Stimulated activated CD8-positive, alpha-beta memory T cell treated with anti-CD3 and anti-CD28 coated beads, Interleukin-7, amount 100 ng/mL, for 1 hour (primary cell): ENCODE measurements around the gene ANKFY1.
"Not testable (repeated sequence)": the region's sequence is repeated elsewhere in the genome, so short reads cannot be mapped to it uniquely, and the experiment has no call there.

ENCODE experiments used
- DNase-seq, 2 donors: peaks; one replicate each; pipeline ENCODE4 v3.0.0-alpha.2; 2020; ENCODE audit warnings: low read depth in 2 of 2

Gene ANKFY1

DNA sequence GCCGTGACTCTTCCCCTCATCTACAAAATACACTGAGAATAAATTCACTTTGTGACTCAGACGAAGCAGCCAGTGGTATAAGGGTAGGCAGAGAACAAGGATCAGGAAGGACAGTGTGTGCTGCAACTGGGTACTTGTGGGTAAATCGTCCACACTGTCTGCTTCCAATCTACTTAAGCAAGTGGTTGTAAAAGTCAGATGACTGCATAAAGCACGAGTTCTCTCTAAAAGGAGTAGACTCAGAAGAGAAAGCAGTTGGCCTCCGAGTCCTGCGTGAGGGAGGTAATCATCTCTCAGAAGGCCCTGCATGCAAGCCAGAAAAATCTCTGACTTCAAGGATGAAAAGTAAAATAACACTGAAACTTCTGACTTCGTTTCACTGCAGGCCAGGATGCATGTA lies 43.1 kb downstream of the ANKFY1 start:
- DNase-seq = no peak

DNA sequence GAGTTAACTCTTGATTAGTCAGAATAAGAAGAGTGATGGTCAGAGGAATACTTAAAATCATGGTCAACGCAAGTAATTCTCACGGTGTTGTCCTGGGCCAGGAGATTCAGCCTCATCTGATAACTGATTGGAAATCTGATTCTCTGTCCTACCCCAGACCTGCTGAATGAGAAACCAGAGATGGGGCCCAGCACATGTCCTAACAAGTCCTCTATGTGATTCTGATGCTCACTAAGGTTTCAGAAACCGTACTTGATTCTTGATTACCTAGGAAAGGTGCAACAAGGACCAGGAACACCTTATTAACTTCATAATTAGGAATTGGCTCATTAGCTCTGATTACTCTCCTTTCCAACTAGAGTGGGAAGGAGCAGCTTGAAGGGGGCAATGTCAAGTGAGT lies 44.5 kb downstream of the ANKFY1 start:
- DNase-seq = no peak

DNA sequence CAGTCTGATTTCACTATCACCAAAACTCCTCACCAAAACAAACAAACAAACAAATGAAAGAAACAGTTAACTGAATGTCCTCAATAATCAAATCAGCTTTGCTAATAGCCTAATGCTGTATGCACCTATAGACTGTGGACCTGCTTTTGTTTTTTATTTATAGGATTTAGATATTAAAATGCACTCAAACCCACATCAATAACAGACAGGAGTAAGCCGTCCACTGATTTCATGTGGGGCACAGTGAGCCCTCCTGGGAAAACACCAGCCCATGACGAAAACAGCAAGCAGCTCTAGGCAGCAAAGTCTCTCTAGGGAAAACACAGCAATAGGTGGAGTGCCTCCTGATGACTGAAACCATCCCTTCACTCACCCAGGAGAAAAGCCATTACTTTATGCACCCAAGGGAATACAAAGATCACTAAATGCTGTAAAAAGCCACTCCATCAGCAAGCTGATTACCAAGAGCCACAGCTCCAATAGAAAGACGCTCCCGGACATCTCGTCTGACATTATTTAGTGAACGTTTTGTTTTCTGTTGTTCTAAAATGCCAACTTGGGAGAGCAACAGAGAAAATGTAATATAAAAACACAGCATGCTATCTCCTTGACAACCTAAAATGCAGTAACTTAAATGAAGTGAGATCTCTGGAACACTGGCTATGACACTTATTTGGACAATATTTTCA lies 47.8 kb downstream of the ANKFY1 start:
- no peak for DNase-seq

GRCh38 chr17:4214157-4214556 lies 49.6 kb downstream of the ANKFY1 start:
- DNase-seq = no peak

DNA sequence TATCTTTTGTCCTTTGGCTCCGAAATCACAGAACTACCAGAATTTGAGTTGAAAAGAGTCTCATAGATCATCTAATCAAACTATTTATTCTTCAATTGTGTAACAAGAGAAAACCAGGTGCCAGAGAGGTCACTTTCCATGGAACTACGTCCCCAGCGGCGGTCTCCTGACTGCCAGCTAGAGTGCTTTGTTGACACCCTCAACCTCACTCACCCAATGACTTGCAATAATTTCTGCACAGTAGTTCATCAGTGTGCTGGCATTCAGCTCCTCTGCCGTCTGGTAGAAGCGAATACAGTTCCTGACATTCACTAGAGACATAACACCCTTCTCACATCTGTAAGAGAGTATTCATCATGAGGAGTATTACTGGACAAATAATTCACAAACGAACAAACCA lies 54.2 kb downstream of the ANKFY1 start:
- no peak for DNase-seq

DNA sequence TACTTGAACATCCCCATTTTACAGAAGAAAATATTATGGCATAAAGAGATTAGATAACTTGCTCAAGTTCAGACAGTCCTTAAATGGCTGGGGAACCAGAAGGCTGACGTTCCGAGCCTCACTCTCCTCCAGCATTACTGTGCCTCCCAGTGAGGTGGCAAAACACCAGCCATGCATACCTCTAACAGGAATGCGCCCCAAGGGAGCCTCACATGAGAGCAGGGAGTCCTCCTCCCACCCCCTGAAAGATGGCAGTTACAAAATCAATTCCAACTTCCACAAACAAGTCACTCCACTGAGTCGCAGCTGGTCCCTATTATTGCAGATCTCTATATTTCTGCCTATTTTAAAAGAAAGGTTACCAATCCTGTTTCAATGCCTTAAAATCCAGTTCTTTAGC lies 55.5 kb downstream of the ANKFY1 start:
- no peak for DNase-seq

- no peak for DNase-seq
Observed at GRCh38 chr17:4206962-4207361, 56.8 kb downstream of the ANKFY1 start.

DNA sequence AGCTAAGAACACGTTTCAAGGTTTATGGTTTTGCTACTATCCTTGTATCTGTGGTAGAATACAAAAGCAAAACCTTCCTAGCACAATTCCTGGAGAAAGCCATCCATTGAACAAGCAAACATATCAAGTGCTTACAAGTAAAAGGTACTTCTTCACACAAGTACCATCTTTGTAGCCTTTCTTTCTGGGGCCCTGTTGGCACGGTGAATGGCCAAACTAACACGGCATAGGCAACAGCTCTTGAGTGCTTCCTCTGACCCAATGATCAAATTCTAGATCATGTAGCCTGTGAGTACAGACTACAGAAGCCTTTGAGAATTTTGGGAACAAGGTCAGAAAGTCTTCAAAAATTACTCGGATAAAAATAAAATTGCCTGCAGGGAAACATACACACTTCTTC lies 57.9 kb downstream of the ANKFY1 start:
- no peak for DNase-seq

DNA sequence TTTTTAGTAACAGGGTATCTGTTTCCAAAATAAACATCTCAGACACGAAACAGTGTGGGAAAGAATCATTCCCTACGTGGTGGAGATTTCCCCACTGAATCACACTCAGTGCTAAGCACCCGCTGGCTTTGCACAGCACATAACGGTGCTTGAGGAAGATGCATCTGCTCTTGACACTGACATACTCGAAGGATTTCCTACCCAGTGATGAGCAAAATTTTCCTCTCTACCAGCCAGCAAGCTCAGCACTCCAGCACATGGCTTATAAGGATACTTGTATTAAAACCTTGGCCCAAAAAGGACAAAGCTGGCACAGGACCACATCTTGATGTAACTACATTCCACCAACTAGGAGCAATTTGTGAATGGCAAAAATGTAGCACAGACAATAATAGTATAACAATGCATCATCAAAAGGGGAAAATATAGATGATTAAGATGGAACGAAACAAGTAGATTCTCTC lies 59.0 kb downstream of the ANKFY1 start:
- no peak for DNase-seq

GRCh38 chr17:4204190-4204589 lies 59.6 kb downstream of the ANKFY1 start:
- DNase-seq = no peak

GRCh38 chr17:4201226-4201625 lies 62.6 kb downstream of the ANKFY1 start:
- DNase-seq = no peak

DNA sequence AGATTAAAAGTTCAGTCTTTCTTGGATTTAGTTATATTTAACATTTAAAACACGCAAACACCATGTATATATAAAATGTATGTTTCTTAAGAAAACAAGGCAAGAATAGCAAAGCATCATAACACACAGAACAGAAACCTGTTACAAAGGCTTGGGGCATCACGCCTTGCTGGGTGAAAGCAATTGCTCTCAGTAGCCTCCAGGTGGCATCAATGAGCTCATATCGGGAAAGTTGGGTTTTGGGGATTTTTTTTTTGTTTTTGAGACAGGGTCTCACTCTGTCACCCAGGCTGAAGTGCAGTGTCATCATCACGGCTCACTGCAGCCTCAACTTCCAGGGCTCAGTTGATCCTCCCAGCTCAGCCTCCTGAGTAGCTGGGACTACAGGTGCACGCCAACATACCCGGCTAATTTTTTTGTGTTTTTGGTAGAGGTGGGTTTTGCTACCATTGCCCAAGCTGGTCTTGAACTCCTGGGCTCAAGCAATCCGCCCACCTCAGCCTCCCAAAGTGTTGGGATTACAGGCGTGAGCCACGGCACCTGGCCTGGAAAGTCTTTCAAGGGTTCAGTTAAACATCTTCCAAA lies 63.9 kb downstream of the ANKFY1 start:
- no peak for DNase-seq

DNA sequence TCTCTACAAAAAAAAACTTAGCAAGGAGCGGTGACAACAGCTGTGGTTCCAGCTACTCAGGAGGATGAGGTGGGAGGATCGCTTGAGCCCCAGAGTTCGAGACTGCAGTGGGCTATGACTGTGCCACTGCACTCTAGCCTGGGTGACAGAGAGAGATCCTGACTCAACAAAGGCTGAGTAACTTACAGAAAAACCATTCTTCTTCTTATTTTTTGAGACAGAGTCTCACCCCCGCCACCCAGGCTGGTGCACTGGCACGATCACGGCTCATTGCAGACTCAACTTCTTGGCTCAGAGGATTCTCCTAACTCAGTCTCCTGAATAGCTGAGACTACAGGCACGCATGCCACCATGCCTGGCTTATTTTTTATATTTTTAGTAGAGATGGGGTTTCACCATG lies 64.8 kb downstream of the ANKFY1 start:
- DNase-seq = no peak

DNA sequence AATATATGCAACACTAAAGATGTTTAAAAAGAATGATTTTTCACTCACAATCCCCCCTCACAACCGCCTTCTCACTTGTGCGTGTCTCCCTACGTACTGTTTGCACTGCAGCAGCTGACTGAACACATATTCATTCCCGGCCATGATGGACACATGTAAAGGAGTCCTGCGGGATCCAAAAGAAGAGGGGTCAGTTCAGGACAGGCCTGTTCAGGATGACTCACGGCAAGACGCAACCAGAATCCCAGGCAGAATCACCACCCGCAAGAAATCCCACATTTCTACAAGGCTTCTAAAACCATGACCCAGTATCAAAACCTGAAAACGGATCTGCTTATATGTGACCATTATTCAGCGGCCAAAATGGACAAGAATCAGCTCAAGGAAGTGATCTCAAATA lies 68.5 kb downstream of the ANKFY1 start:
- DNase-seq = no peak

DNA sequence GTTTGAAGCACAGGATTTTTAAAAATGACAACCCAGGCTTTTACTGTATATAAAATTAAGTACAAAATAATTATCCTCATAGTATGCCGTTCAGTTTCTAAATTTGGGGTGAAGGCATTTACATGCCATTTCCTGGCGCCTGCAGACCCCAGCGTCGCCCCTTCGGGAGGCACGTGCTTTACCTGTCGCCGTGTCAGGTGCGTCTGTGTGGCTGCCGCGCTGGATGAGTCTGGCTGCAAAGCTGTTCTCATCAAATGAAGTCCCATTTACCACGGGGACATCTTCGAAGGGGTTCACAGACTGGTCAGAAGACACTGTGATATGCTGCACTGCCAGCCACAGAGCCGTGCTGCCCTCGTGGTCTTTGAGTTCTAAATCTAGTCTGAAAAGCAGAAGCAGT lies 69.0 kb downstream of the ANKFY1 start:
- no peak for DNase-seq

GRCh38 chr17:4190791-4191190 lies 73.0 kb downstream of the ANKFY1 start:
- not testable (repeated sequence) for DNase-seq

- DNase-seq = no peak
Observed at GRCh38 chr17:4189280-4189679, 74.5 kb downstream of the ANKFY1 start.

GRCh38 chr17:4188076-4188475 lies 75.7 kb downstream of the ANKFY1 start:
- DNase-seq = no peak

DNA sequence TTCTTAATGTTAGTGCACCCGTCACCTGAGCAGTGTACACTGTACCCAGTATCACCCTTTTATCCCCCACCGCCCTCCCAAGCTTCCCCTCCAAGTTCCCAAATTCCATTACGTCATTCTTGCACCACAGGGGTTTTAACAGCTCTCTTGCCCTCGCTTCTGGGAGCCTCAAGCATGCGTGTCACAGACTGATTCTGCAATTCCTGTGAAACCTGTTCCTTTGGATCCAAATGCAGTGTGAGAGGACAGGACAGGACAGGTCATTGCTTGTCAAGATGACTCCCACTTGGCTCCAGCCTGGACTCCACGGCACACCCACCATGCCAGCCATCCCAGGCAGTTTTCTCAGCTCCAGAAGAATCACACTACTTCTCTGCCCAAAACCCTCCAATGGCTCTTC lies 76.7 kb downstream of the ANKFY1 start:
- no peak for DNase-seq

- DNase-seq = no peak
Observed at GRCh38 chr17:4186357-4186881, 77.4 kb downstream of the ANKFY1 start.

GRCh38 chr17:4185656-4186055 lies 78.1 kb downstream of the ANKFY1 start:
- DNase-seq = no peak

GRCh38 chr17:4184811-4185210 lies 79.0 kb downstream of the ANKFY1 start:
- no peak for DNase-seq

DNA sequence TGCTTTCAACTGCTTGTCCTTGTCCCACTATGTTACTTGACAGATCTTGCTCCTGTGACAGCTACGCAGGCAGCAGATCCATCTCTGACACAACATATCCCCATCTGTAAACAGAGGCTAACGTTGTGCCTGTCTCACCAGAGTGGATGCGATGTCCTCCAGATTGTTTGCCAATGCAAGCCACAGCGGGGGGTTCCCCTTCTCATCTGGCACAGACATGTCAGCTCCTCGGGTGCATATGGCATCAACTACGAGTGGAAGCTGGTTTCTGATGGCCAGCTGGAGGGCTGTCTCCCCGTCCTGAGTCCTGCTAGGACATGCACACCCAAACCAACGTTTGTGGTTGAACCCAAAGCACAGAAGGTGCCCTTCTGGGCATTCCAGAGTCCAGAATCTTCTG lies 81.7 kb downstream of the ANKFY1 start:
- no peak for DNase-seq

GRCh38 chr17:4180791-4181190 lies 83.0 kb downstream of the ANKFY1 start:
- no peak for DNase-seq
